PC-3 (cell line): ENCODE results near the gene EP400. TPM values are rescaled to one million over a fixed set of nuclear protein-coding genes. Genes with fewer than 3 reads are reported as not detected.

ENCODE experiments used
- ATAC-seq: fragments of 200-7000 bp; cut with Tn5 transposase; 2 replicates; pipeline ENCODE4 v1.9.1; 2020; ENCODE audit warnings: mild to moderate bottlenecking, moderate library complexity
- BruUV-seq: library from RNA; stranded (reverse); fragments of 400-500 nt; replicated peaks from 2 replicates; lab custom pipeline; 2021; lab: Mats Ljungman, UMichigan
- CTCF ChIA-PET: fragments of 300-600 bp; sonication (Branson Sonifier 250); formaldehyde crosslinking; loops from one replicate; lab custom pipeline; 2022; ENCODE audit warnings: antibody characterized with exemption; lab: Charles Lee
- POLR2A ChIA-PET: fragments of 300-600 bp; sonication (Branson Sonifier 250); formaldehyde crosslinking; loops from one replicate; lab custom pipeline; 2022; ENCODE audit warnings: antibody characterized with exemption; ENCODE audit not compliant: unreplicated experiment; lab: Charles Lee
- DNase-seq: peaks from one replicate; pipeline ENCODE4 v3.0.0-alpha.2; 2015
- H2AFZ ChIP-seq: fragments of 300-600 bp; sonication (generic); 2 replicates; pipeline ENCODE4 v1.6.0; 2016; ENCODE audit warnings: antibody characterized with exemption, low read length
- H3F3A ChIP-seq: fragments of 300-600 bp; sonication (generic); one replicate; pipeline ENCODE4 v1.6.0; 2017; ENCODE audit warnings: antibody characterized with exemption, low read length, control low read depth, mild to moderate bottlenecking; ENCODE audit not compliant: unreplicated experiment
- H3K27ac ChIP-seq: fragments of 300-600 bp; sonication (generic); 2 replicates; pipeline ENCODE4 v1.5.1; 2016; ENCODE audit warnings: mild to moderate bottlenecking, low read length
- H3K27me3 ChIP-seq: fragments of 300-600 bp; sonication (generic); 2 replicates; pipeline ENCODE4 v1.6.1; 2016; ENCODE audit warnings: low read length, mixed read lengths
- H3K36me3 ChIP-seq: fragments of 300-600 bp; sonication (generic); 2 replicates; pipeline ENCODE4 v1.6.1; 2016; ENCODE audit warnings: low read depth, mixed run types, low read length, mixed read lengths
- H3K4me1 ChIP-seq: fragments of 300-600 bp; sonication (generic); 2 replicates; pipeline ENCODE4 v1.5.1; 2016; ENCODE audit warnings: low read length; ENCODE audit not compliant: insufficient read depth
- H3K4me2 ChIP-seq: fragments of 300-600 bp; sonication (generic); 2 replicates; pipeline ENCODE4 v1.6.0; 2016; ENCODE audit warnings: low read length
- H3K4me3 ChIP-seq: fragments of 300-600 bp; sonication (generic); 2 replicates; pipeline ENCODE4 v1.5.1; 2016; ENCODE audit warnings: mild to moderate bottlenecking, low read length, mixed read lengths
- H3K79me2 ChIP-seq: fragments of 300-600 bp; sonication (generic); 2 replicates; pipeline ENCODE4 v1.6.1; 2017; ENCODE audit warnings: low read length, mixed read lengths
- H3K9ac ChIP-seq: fragments of 300-600 bp; sonication (generic); 2 replicates; pipeline ENCODE4 v1.6.0; 2016; ENCODE audit warnings: mild to moderate bottlenecking, low read length
- H3K9me2 ChIP-seq: fragments of 300-600 bp; sonication (generic); replicated peaks from 2 replicates; pipeline ENCODE4 v1.6.1; 2016; ENCODE audit warnings: mixed run types, low read length, mixed read lengths
- H3K9me3 ChIP-seq: fragments of 300-600 bp; sonication (generic); 2 replicates; pipeline ENCODE4 v1.6.1; 2016; ENCODE audit warnings: low read length, mixed read lengths
- H4K20me1 ChIP-seq: fragments of 300-600 bp; sonication (generic); 2 replicates; pipeline ENCODE4 v1.6.1; 2016; ENCODE audit warnings: low read length, mixed read lengths
- CTCF ChIP-seq: fragments of 300-600 bp; sonication (generic); conservative IDR thresholded peaks from 2 replicates; pipeline ENCODE4 v1.5.1; 2017; ENCODE audit warnings: antibody characterized with exemption, low read depth, mild to moderate bottlenecking, low read length
- EZH2 ChIP-seq: fragments of 300-600 bp; sonication (generic); IDR thresholded peaks from one replicate; pipeline ENCODE4 v1.6.1; 2017; ENCODE audit warnings: antibody characterized with exemption, mild to moderate bottlenecking, low read length; ENCODE audit not compliant: unreplicated experiment
- EZH2phosphoT487 ChIP-seq: fragments of 300-600 bp; sonication (generic); IDR thresholded peaks from 2 replicates; pipeline ENCODE4 v1.6.1; 2018; ENCODE audit warnings: mild to moderate bottlenecking, antibody characterized with exemption, low read length, borderline replicate concordance
- intact Hi-C: fragments of 100-400 bp; cut with micrococcal nuclease; formaldehyde crosslinking; loops from 2 replicates; pipeline ENCODE4 v1.9.0; 2023
- total RNA-seq: library from RNA; depleted of rRNA; stranded (reverse); fragments of >200 nt; gene quantifications from 2 replicates; pipeline ENCODE4 v1.2.3, GENCODE V29; 2014

EP400 gene
- total RNA-seq, 1 experiment from 2014 or later: 20.2 TPM

DNA sequence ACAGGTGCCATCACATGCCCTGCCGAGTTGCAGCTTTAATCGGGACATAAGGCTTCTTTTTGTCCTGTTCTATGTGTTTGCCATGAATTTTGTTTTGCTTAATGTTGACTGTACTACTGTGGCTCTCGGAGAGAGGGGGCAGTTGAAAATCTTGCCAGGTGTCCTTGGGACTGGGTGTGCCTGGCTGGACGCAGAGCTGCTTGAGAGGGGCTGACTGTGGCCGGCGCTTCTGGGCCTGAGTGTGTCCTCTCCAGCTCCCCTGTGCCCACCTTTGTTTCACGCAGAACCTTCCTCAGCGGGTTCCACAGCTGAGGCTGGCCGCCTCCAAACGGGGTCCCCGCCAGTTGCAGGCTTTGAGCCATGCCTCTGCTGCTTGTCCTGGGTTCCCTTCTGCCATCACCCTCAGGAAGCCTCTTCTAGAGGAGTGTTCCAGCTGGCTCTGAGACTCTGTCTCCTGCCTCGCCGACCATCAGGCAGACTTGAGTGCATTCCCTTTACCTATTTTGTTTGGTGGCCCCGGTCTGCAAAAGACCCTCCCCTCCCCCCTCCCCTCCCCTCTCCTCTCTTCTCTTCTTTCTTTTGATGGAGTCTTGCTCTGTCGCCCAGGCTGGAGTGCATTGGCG lies 144.6 kb downstream of the EP400 start:
- H3K36me3 ChIP-seq: peaks cover 13% of the 10 kb centered on the region
- ATAC-seq: no peak
- H3K4me2 ChIP-seq: no peak overlapping the region
- TF ChIP-seq EZH2phosphoT487 (no peak), EZH2 (no peak), CTCF (no peak)
- BruUV-seq: no TSS peak
- no peaks in the 10 kb centered on the region for H3F3A ChIP-seq
- no peak overlapping the region for H3K9ac ChIP-seq
- no peaks in the 10 kb centered on the region for H3K9me2 ChIP-seq
- intact Hi-C loops: no loop called here
- H3K4me1 ChIP-seq: no peaks in the 10 kb centered on the region
- DNase-seq: no peak
- H2AFZ ChIP-seq: no peak overlapping the region
- H4K20me1 ChIP-seq: 0 out of 2 replicates have a peak, but pooled peaks cover 4% of the 10 kb centered on the region
- POLR2A ChIA-PET: no interaction called here
- no peaks in the 10 kb centered on the region for H3K9me3 ChIP-seq
- H3K79me2 ChIP-seq: peaks cover 30% of the 10 kb centered on the region
- H3K4me3 ChIP-seq: no peak overlapping the region
- no peaks in the 10 kb centered on the region for H3K27me3 ChIP-seq
- no peak overlapping the region for H3K27ac ChIP-seq
- CTCF ChIA-PET: no interaction called here

- Histone ChIP-seq H4K20me1 (no peaks in the 10 kb centered on the region), H3K9ac (no peak overlapping the region), H3K4me2 (no peak overlapping the region), H3F3A (no peaks in the 10 kb centered on the region), H3K4me1 (no peaks in the 10 kb centered on the region), H2AFZ (no peak overlapping the region), H3K9me3 (no peaks in the 10 kb centered on the region), H3K4me3 (no peak overlapping the region), H3K79me2 (peaks cover 17% of the 10 kb centered on the region; the same call in 1 of the 2 replicates), H3K36me3 (peaks cover 18% of the 10 kb centered on the region), H3K27ac (no peak overlapping the region), H3K9me2 (no peaks in the 10 kb centered on the region), H3K27me3 (no peaks in the 10 kb centered on the region)
- DNase-seq: no peak
- POLR2A ChIA-PET: no interaction called here
- intact Hi-C loops: no loop called here
- ATAC-seq: no peak
- BruUV-seq: TSS peak; percentile 16
- CTCF ChIA-PET: no interaction called here
- TF ChIP-seq EZH2: no peak
- no peak for TF ChIP-seq EZH2phosphoT487
Observed at GRCh38 chr12:132095520-132096409, 146.0 kb downstream of the EP400 start.

DNA sequence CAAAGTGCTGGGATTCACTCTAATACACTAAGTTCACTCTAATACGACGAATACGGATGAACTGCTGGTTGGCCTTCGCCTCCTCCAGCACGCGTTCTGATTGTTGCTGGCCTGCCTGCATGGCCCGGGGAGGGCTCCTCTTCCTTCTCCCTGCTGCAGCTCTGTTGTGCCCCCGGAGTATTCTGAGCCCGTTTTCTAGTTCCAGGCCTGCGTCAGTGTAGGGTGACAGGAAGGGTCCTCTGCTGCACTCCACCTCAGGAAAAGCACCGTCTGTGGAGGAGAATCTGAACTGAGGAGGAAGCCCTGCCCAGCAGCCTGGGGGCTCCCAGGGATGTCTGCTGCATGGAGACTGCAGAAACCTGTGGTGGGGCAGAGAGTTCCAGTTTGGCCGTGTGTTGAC lies 150.0 kb downstream of the EP400 start:
- Histone ChIP-seq H3K36me3 (peaks cover 15% of the 10 kb centered on the region), H2AFZ (no peak overlapping the region), H3K9ac (no peak overlapping the region), H3K9me2 (no peaks in the 10 kb centered on the region), H3K79me2 (peaks cover 16% of the 10 kb centered on the region; the same call in 1 of the 2 replicates), H3K27ac (no peak overlapping the region), H3K4me3 (no peak overlapping the region), H3K4me2 (no peak overlapping the region), H4K20me1 (0 out of 2 replicates have a peak, but pooled peaks cover 7% of the 10 kb centered on the region), H3K9me3 (no peaks in the 10 kb centered on the region), H3K4me1 (no peaks in the 10 kb centered on the region), H3F3A (no peaks in the 10 kb centered on the region), H3K27me3 (no peaks in the 10 kb centered on the region)
- DNase-seq (no peak), ATAC-seq (no peak)
- no peak for TF ChIP-seq EZH2phosphoT487
- no peak for TF ChIP-seq EZH2
- no peak for TF ChIP-seq CTCF
- no TSS peak for BruUV-seq
- intact Hi-C loops: no loop called here
- CTCF ChIA-PET: no interaction called here
- POLR2A ChIA-PET: no interaction called here
